HG03097 (cell line): ENCODE results near the gene FAM193A.
"Not testable (repeated sequence)": the region's sequence is repeated elsewhere in the genome, so short reads cannot be mapped to it uniquely, and the experiment has no call there.

Experiments
- ATAC-seq: cut with Tn5 transposase; IDR thresholded peaks from one replicate; pipeline ENCODE4 v1.9.1; 2021; ENCODE audit not compliant: unreplicated experiment, low FRiP score

Gene FAM193A

GRCh38 chr4:2600878-2601277 is 64.4 kb downstream of the FAM193A start:
- ATAC-seq = no peak

DNA sequence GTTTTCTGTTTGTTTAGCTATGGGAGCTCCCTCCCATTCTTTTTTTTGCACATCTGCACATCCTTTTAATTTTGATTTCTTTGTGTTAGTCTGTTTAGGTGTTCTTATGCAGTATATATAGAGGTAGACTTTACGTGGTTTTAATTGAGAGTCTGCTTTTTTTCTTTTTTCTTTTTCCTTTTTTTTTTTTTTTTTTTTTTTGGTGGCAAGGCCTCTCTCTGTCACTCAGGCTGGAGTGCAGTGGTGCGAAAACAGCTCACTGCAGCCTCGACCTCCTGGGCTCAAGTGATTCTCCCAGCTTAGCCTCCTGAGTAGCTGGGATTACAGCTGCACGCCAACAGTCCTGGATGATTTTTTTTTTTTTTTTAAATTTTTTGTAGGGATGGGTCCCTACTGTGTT is 68.2 kb downstream of the FAM193A start:
- no peak for ATAC-seq

- no peak for ATAC-seq
Observed at GRCh38 chr4:2606960-2607506, 70.6 kb downstream of the FAM193A start.

GRCh38 chr4:2607822-2608221 is 71.4 kb downstream of the FAM193A start:
- no peak for ATAC-seq

- ATAC-seq = no peak
Observed at GRCh38 chr4:2608291-2608690, 71.8 kb downstream of the FAM193A start.

- no peak for ATAC-seq
Observed at GRCh38 chr4:2615821-2616220, 79.4 kb downstream of the FAM193A start.

- no peak for ATAC-seq
Observed at GRCh38 chr4:2617955-2618354, 81.5 kb downstream of the FAM193A start.

GRCh38 chr4:2618729-2619128 is 82.3 kb downstream of the FAM193A start:
- not testable (repeated sequence) for ATAC-seq

DNA sequence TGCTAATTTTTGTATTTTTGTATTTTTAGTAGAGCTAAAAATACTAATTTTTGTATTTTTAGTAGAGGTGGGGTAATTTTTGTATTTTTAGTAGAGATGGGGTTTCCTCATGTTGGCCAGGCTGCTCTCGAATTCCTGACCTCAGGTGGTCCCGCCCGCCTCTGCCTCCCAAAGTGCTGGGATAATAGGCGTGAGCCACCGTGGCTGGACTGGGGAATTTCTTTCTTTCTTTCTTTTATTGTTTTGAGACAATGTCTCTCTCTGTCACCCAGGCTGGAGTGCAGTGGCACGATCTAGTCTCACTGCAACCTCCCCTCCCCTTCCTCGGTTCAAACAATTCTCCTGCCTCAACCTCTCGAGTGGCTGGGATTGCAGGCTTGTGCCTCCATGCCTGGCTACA is 83.0 kb downstream of the FAM193A start:
- no peak for ATAC-seq

DNA sequence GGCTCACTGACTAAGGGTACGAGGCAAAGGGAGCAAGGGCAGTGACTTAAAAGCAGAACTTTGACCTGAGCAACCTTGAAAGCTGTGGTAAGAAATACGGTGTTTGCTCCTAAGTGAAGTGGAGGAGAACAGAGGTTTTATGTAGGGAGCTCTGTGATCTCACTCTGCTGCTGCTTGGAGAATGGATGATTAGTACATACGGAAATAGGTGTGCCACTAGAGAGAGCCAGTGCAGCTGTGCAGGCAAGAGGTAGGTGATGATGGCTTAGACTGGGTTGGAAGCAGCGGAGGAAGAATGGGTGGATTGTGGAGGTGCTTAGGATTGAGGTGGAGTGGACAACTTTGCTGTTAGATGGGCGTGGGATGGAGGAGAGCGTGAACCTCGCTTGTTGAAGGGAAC is 85.0 kb downstream of the FAM193A start:
- ATAC-seq = no peak

- no peak for ATAC-seq
Observed at GRCh38 chr4:2623442-2623841, 87.0 kb downstream of the FAM193A start.

DNA sequence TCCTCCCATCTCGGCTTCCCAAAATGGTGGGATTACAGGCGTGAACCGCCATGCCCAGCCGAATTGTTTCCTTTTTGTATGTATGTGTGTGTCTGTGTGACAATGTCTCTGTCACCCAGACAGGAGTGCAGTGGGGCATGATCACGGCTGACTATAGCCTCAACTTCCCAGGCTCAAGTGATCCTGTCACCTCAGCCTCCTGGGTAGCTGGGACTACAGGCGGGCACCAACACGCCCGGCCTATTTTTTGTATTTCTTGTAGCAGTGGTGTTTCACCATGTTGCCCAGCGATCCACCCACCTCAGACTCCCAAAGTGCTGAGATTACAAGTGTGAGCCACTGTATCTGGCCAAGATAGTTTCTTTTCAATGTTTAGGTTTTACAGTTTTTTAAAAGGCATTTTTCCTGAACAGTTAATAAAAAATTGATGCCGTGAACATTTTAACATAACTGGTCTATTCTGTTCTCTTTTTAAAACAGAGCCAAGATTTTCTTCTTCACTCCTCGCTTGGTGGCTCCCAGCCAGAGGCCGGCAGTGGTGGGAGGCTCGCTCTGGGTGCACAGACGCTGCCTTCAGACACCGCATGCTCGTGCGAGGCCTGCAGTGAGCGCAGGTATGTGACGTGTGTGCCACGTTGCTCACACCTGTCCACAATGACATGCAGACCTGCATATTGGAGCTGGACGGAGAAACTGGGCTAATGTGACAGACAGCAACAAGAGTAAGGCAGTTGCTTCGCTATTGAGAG is 88.5 kb downstream of the FAM193A start:
- no peak for ATAC-seq

GRCh38 chr4:2626231-2626630 is 89.8 kb downstream of the FAM193A start:
- ATAC-seq = no peak

GRCh38 chr4:2630556-2631273 is 94.3 kb downstream of the FAM193A start:
- ATAC-seq = no peak

DNA sequence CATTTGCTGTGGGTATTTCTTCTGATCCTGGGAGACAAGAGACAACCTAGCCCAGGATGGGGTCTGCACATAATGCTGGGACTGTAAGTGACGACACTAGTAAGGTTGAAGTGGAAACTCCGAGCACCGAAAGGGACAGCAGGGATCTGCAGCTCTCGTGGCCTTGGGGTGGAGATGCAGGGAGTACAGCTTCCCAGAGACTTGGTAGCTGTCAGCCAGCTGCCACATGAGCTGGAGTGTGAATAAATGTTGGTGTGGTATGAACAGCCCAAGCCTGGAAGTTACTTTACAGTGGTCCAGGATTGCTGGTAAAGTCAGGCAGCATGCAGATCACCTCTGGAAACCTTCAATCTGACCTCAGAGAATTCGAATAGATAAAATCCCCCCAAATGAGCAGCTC is 97.6 kb downstream of the FAM193A start:
- no peak for ATAC-seq

GRCh38 chr4:2636331-2636730 is 99.9 kb downstream of the FAM193A start:
- no peak for ATAC-seq

- not testable (repeated sequence) for ATAC-seq
Observed at GRCh38 chr4:2636994-2637393, 100.5 kb downstream of the FAM193A start.

GRCh38 chr4:2637956-2638552 is 101.6 kb downstream of the FAM193A start:
- ATAC-seq = no peak

GRCh38 chr4:2638730-2639129 is 102.3 kb downstream of the FAM193A start:
- no peak for ATAC-seq

DNA sequence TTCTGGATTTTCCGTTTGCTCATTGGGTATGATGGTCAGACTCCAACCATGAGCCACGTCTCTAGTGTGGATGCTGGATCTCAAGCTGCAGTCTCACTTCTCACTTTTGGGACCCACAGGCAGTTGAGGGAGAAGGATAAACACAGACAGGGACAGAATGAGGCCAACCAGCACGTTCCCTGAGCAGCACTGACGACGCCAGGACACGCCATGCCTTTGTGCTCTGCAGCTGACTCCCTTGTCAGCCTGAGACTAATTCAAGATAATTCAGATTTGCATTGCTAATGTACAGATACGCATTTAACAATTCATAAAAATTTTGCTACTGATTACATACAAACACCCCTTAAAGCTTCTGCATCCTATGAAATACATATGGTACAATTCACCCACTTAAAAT is 106.5 kb downstream of the FAM193A start:
- ATAC-seq = no peak

GRCh38 chr4:2643555-2643954 is 107.1 kb downstream of the FAM193A start:
- ATAC-seq = no peak
